H9 (cell line): ENCODE measurements around the gene XRRA1. TPM values are rescaled to one million over a fixed set of nuclear protein-coding genes. Genes with fewer than 3 reads are reported as not detected.

Experiments
- DNase-seq: peaks from one replicate; pipeline ENCODE4 v3.0.0-alpha.2; 2017
- H2AFZ ChIP-seq: one replicate; pipeline ENCODE4 v1.6.1; 2013; ENCODE audit warnings: mild to moderate bottlenecking, low read length, control low read depth, moderate library complexity
- H2AK5ac ChIP-seq: 2 replicates; pipeline ENCODE4 v1.6.1; 2013; ENCODE audit warnings: low read length, control low read depth, mixed read lengths; ENCODE audit not compliant: insufficient read length
- H2BK120ac ChIP-seq: one replicate; pipeline ENCODE4 v1.6.1; 2013; ENCODE audit warnings: low read depth, mild to moderate bottlenecking, low read length, control low read depth, inconsistent platforms; ENCODE audit not compliant: poor library complexity, severe bottlenecking
- H2BK12ac ChIP-seq: 2 replicates; pipeline ENCODE4 v1.6.1; 2013; ENCODE audit warnings: low read length, control low read depth, mixed read lengths, low read depth; ENCODE audit not compliant: insufficient read length
- H2BK15ac ChIP-seq: 2 replicates; pipeline ENCODE4 v1.6.1; 2013; ENCODE audit warnings: low read depth, low read length, control low read depth
- H2BK20ac ChIP-seq: one replicate; pipeline ENCODE4 v1.6.1; 2013; ENCODE audit warnings: low read depth, mild to moderate bottlenecking, low read length, control low read depth, inconsistent platforms; ENCODE audit not compliant: poor library complexity, severe bottlenecking
- H2BK5ac ChIP-seq: 2 replicates; pipeline ENCODE4 v1.6.1; 2013; ENCODE audit warnings: low read length, control low read depth, mixed read lengths; ENCODE audit not compliant: insufficient read length
- H3K14ac ChIP-seq: 2 replicates; pipeline ENCODE4 v1.6.1; 2013; ENCODE audit warnings: low read length, control low read depth; ENCODE audit not compliant: insufficient read depth
- H3K18ac ChIP-seq: 2 replicates; pipeline ENCODE4 v1.6.1; 2013; ENCODE audit warnings: low read depth, mild to moderate bottlenecking, mixed read lengths, low read length, control low read depth; ENCODE audit not compliant: insufficient read length
- H3K23ac ChIP-seq: 2 replicates; pipeline ENCODE4 v1.6.1; 2013; ENCODE audit warnings: low read length, control low read depth, mixed read lengths, low read depth; ENCODE audit not compliant: insufficient read length
- H3K23me2 ChIP-seq: 2 replicates; pipeline ENCODE4 v1.6.1; 2013; ENCODE audit warnings: low read depth, mild to moderate bottlenecking, mixed read lengths, low read length, control low read depth; ENCODE audit not compliant: insufficient read length, poor library complexity, severe bottlenecking
- H3K27ac ChIP-seq: 2 replicates; pipeline ENCODE4 v1.5.1; 2013; ENCODE audit warnings: low read length, control low read depth, mixed read lengths, low read depth; ENCODE audit not compliant: insufficient read length
- H3K27me3 ChIP-seq: 2 replicates; pipeline ENCODE4 v1.6.1; 2013; ENCODE audit warnings: low read length, control low read depth, inconsistent platforms; ENCODE audit not compliant: insufficient read depth
- H3K4ac ChIP-seq: 2 replicates; pipeline ENCODE4 v1.6.1; 2013; ENCODE audit warnings: low read depth, mild to moderate bottlenecking, control low read depth, inconsistent platforms, low read length, moderate library complexity
- H3K4me1 ChIP-seq: 2 replicates; pipeline ENCODE4 v1.6.1; 2013; ENCODE audit warnings: low read length, control low read depth, inconsistent platforms; ENCODE audit not compliant: insufficient read depth
- H3K4me2 ChIP-seq: 2 replicates; pipeline ENCODE4 v1.6.1; 2013; ENCODE audit warnings: low read length, control low read depth, mixed read lengths; ENCODE audit not compliant: insufficient read length, insufficient read depth
- H3K56ac ChIP-seq: 2 replicates; pipeline ENCODE4 v1.6.1; 2013; ENCODE audit warnings: low read depth, mild to moderate bottlenecking, mixed read lengths, low read length, control low read depth; ENCODE audit not compliant: insufficient read length
- H3K79me1 ChIP-seq: 2 replicates; pipeline ENCODE4 v1.6.1; 2013; ENCODE audit warnings: low read depth, mild to moderate bottlenecking, moderate library complexity, low read length, control low read depth, inconsistent platforms; ENCODE audit not compliant: insufficient read depth, poor library complexity, severe bottlenecking
- H3K79me2 ChIP-seq: 2 replicates; pipeline ENCODE4 v1.6.1; 2013; ENCODE audit warnings: low read length, control low read depth, inconsistent platforms; ENCODE audit not compliant: insufficient read depth
- H3K9ac ChIP-seq: 2 replicates; pipeline ENCODE4 v1.6.1; 2013; ENCODE audit warnings: low read length, control low read depth, mixed read lengths; ENCODE audit not compliant: insufficient read length; ENCODE audit errors: extremely low read depth
- H3K9me3 ChIP-seq: one replicate; pipeline ENCODE4 v1.6.1; 2013; ENCODE audit warnings: low read depth, low read length, inconsistent platforms; ENCODE audit not compliant: control insufficient read depth
- H3T11ph ChIP-seq: one replicate; pipeline ENCODE4 v1.6.1; 2013; ENCODE audit warnings: mild to moderate bottlenecking, low read length, control low read depth, inconsistent platforms
- H4K20me1 ChIP-seq: one replicate; pipeline ENCODE4 v1.6.1; 2013; ENCODE audit not compliant: control insufficient read depth, insufficient read length, insufficient read depth
- H4K5ac ChIP-seq: 2 replicates; pipeline ENCODE4 v1.6.1; 2013; ENCODE audit warnings: low read depth, mild to moderate bottlenecking, mixed read lengths, low read length, control low read depth; ENCODE audit not compliant: insufficient read length
- H4K8ac ChIP-seq: replicated peaks from 2 replicates; pipeline ENCODE4 v1.6.1; 2013; ENCODE audit warnings: low read length, control low read depth, mixed read lengths, low read depth; ENCODE audit not compliant: insufficient read length
- H4K91ac ChIP-seq: 2 replicates; pipeline ENCODE4 v1.6.1; 2013; ENCODE audit warnings: low read depth, mild to moderate bottlenecking, moderate library complexity, mixed read lengths, low read length, control low read depth; ENCODE audit not compliant: insufficient read length
- H3K27ac Mint-ChIP-seq, 3 experiments: 2 replicates in 2 of 3; 3 replicates in 1 of 3; pipeline ENCODE4 v1.8.0; 2020 to 2021; ENCODE audit warnings: mixed read lengths in 3 of 3, mild to moderate bottlenecking in 1 of 3, moderate library complexity in 1 of 3
- H3K27me3 Mint-ChIP-seq: 2 replicates; pipeline ENCODE4 v1.8.0; 2021; ENCODE audit warnings: low read depth, mild to moderate bottlenecking, moderate library complexity, mixed read lengths
- H3K36me3 Mint-ChIP-seq, 3 experiments: 2 replicates in 2 of 3; 3 replicates in 1 of 3; pipeline ENCODE4 v1.8.0; 2020 to 2021; ENCODE audit warnings: low read depth in 3 of 3, mixed read lengths in 3 of 3; ENCODE audit not compliant: insufficient read depth in 1 of 3
- H3K4me1 Mint-ChIP-seq, 2 experiments: 2 replicates each; pipeline ENCODE4 v1.8.0; 2020; ENCODE audit warnings: mixed read lengths in 2 of 2
- H3K4me3 Mint-ChIP-seq, 2 experiments: 2 replicates in 1 of 2; 3 replicates in 1 of 2; pipeline ENCODE4 v1.8.0; 2020 to 2021; ENCODE audit warnings: mild to moderate bottlenecking in 2 of 2, mixed read lengths in 2 of 2, moderate library complexity in 1 of 2
- H3K9me3 Mint-ChIP-seq, 2 experiments: 2 replicates in 1 of 2; 3 replicates in 1 of 2; pipeline ENCODE4 v1.8.0; 2020; ENCODE audit warnings: mild to moderate bottlenecking in 2 of 2, mixed read lengths in 2 of 2, moderate library complexity in 1 of 2
- CTCF ChIP-seq: fragments of 200-600 bp; sonication (generic); conservative IDR thresholded peaks from 3 replicates; pipeline ENCODE4 v1.8.0; 2021; ENCODE audit warnings: antibody characterized with exemption, mild to moderate bottlenecking
- WGBS: extraction: QIAGEN DNeasy Blood & Tissue Kit; methylation state at CpG from one replicate; pipeline ENCODE4 v1.1.7; 2013; ENCODE audit warnings: missing lambda C conversion rate, low lambda C conversion rate, mixed read lengths; ENCODE audit not compliant: insufficient read length; ENCODE audit errors: extremely low coverage; 5-methylcytosine and 5-hydroxymethylcytosine counted together
- total RNA-seq: library from RNA; stranded (reverse); gene quantifications from 2 replicates; pipeline ENCODE4 v1.2.1, GENCODE V29; 2021

Gene XRRA1
- total RNA-seq, 1 experiment from 2014 or later: 4.5 TPM

GRCh38 chr11:74956397-74957015 is 7.6 kb upstream of the XRRA1 start:
- no peak overlapping the region for H3K4me3 Mint-ChIP-seq
- Histone ChIP-seq H2AK5ac (no peak overlapping the region), H2BK20ac (no peak overlapping the region), H3K79me1 (peaks cover 7% of the 10 kb centered on the region), H4K20me1 (no peaks in the 10 kb centered on the region), H2BK12ac (no peak overlapping the region), H3K4ac (no peak overlapping the region), H3T11ph (no peak overlapping the region), H3K18ac (no peak overlapping the region), H2AFZ (no peak overlapping the region), H3K23ac (no peak overlapping the region), H3K9me3 (no peaks in the 10 kb centered on the region), H3K4me2 (no peak overlapping the region), H3K14ac (no peak overlapping the region), H3K27ac (no peak overlapping the region), H3K27me3 (no peaks in the 10 kb centered on the region), H3K23me2 (no peaks in the 10 kb centered on the region), H3K79me2 (peaks cover 16% of the 10 kb centered on the region), H4K91ac (no peak overlapping the region), H3K4me1 (no peaks in the 10 kb centered on the region), H4K8ac (no peak overlapping the region), H3K56ac (no peak overlapping the region), H2BK120ac (no peak overlapping the region), H4K5ac (no peak overlapping the region), H2BK15ac (no peak overlapping the region), H3K9ac (no peak overlapping the region), H2BK5ac (no peak overlapping the region)
- no CpG with 5 or more reads among the region's 4 CpGs for WGBS
- no peaks in the 10 kb centered on the region for H3K27me3 Mint-ChIP-seq
- H3K9me3 Mint-ChIP-seq: no peaks in the 10 kb centered on the region
- TF ChIP-seq CTCF: no peak
- H3K27ac Mint-ChIP-seq: no peak overlapping the region; a peak in 1 of 7 replicates
- H3K4me1 Mint-ChIP-seq: peaks cover 6 to 13% of the 10 kb centered on the region in 2 experiments
- DNase-seq: no peak
- H3K36me3 Mint-ChIP-seq: peaks cover 0 to 12% (median 6%) of the 10 kb centered on the region in 3 experiments; a peak in 5 of 7 replicates
